ENCODE measurements around the gene RNU7-1.
A peak's percentile ranks its signal among the peaks of the same experiment; 100 is the strongest.

DNA sequence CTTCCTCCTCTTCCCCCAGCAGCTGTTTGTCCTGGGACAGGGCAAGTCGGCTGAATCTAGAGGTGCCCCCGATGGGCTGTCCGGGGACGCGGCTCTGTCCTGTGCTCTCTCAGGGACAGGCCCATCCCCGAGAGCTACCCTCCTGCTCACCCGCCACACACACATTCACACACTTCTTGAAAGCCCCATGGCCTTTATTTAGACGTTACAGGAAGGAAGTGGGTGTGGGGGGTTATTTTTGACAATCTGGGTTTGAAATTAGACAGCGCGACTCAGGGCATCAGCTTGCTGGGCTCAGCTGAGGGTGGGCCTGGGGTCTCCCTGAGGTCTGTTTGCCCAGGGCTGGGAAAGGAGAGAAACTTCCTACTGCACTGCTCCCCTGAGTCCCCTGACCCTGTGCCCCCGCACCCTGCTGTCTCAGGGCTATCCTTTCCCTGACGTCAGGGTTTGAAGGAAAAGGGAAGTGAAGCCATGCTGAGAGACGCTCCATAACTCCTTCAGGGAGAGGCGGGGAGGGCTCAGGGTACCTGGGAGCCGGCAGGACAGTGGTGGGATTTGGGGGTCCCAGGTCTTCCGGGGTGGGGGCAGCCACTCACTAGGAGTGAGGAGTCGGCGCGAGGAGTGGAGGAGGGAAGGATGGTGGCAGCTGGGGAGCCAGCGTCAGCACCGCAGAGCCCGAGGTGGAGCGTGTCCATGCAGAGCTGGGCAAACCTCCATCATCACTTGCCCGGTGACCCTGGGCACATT lies 15.6 kb downstream of the RNU7-1 start:
- TF ChIP-seq, protein P1, sequence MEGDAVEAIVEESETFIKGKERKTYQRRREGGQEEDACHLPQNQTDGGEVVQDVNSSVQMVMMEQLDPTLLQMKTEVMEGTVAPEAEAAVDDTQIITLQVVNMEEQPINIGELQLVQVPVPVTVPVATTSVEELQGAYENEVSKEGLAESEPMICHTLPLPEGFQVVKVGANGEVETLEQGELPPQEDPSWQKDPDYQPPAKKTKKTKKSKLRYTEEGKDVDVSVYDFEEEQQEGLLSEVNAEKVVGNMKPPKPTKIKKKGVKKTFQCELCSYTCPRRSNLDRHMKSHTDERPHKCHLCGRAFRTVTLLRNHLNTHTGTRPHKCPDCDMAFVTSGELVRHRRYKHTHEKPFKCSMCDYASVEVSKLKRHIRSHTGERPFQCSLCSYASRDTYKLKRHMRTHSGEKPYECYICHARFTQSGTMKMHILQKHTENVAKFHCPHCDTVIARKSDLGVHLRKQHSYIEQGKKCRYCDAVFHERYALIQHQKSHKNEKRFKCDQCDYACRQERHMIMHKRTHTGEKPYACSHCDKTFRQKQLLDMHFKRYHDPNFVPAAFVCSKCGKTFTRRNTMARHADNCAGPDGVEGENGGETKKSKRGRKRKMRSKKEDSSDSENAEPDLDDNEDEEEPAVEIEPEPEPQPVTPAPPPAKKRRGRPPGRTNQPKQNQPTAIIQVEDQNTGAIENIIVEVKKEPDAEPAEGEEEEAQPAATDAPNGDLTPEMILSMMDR (IDR thresholded peaks at IDR 0.05): no peak
- TF ChIP-seq POLR2A (IDR thresholded peaks at IDR 0.05): peak in 1 of 2 donors; percentile 8

Data from thyroid gland (tissue), 4 donors.